ENCODE measurements around the gene NRDE2. TPM values are rescaled to one million over a fixed set of nuclear protein-coding genes. Genes with fewer than 3 reads are reported as not detected.

The NRDE2 gene
- total RNA-seq, 1 experiment from 2014 or later: 5.9 TPM

GRCh38 chr14:90296641-90297040 is 35.1 kb downstream of the NRDE2 start:
- no peak for DNase-seq (ENCODE audit: low read depth)

GRCh38 chr14:90295870-90296516 is 35.7 kb downstream of the NRDE2 start:
- DNase-seq (ENCODE audit: low read depth): peak; percentile 27

DNA sequence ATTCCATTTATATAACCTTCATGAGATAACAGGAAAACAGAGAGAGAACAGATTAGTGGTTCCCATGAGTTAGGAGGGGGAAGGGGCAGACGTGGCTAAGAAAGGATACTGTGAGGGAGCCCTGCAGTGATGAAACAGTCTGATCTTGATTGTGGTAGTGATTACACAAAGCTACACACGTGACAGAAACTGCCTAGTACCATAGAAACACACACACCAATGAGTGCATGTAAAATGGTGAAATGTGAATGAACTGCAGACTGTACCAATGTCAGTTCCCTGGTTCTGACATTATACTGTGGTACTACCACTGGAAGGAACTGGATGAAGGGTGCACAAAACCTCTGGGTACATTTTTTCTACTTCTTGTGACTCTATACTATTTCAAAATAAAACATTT is 36.9 kb downstream of the NRDE2 start:
- DNase-seq (ENCODE audit: low read depth): no peak

- no peak for DNase-seq (ENCODE audit: low read depth)
Measured at GRCh38 chr14:90293766-90294730, 37.7 kb downstream of the NRDE2 start.

DNA sequence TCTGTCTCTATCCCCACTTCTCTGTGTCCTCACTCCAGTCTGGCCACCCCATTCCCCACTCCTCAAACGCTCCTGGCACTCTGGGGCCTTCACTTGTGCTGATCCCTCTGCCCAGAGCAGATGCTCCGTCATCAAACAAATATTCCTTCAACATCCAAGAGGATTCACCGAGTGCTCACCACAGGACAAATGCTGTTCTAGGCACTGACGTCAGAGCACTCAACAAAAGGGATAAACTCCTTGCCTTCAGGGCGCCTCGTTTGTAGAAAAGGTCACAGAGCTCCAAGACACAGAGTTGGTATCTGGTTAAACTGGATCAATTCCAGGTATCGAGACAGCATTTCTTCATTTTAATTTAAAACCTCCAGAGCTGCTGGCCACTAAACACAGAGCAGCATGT is 40.0 kb downstream of the NRDE2 start:
- no peak for DNase-seq (ENCODE audit: low read depth)

DNA sequence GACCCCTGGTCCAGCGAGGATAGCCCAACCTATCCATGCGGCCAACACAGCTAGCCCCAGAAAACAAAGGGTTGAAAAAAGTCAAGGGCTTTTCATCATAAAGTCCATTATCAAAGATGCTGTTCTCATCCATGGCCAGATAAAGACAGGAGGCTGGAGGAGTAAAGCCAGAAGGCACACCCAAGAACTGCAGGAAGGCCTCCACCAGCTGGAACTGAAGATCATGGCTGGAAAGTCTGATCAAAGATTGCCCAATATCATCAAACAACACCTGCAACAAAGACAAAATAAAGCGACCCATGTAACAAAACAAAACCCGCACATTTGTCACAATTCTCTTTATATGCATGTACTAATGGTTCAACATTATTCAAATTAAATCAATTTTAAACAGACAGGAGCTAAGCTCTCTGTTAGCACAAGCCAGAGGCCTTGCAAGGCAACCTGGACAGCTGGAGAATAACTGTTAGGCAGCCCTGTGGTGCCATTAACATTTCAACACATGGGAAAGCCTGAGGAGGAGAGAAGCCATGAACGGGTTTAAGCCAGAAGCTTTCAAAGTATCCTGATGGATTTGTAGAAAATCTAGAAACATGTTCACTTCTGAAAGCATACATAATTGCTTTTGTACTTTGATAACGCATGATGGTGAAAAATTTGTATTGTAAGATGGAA is 41.3 kb downstream of the NRDE2 start:
- no peak for DNase-seq (ENCODE audit: low read depth)

GRCh38 chr14:90288651-90289355 is 42.9 kb downstream of the NRDE2 start:
- no peak for DNase-seq (ENCODE audit: low read depth)

- no peak for DNase-seq (ENCODE audit: low read depth)
Measured at GRCh38 chr14:90287791-90288190, 44.0 kb downstream of the NRDE2 start.

- peak; percentile 52 for DNase-seq (ENCODE audit: low read depth)
Measured at GRCh38 chr14:90281756-90282155, 50.0 kb downstream of the NRDE2 start.

DNA sequence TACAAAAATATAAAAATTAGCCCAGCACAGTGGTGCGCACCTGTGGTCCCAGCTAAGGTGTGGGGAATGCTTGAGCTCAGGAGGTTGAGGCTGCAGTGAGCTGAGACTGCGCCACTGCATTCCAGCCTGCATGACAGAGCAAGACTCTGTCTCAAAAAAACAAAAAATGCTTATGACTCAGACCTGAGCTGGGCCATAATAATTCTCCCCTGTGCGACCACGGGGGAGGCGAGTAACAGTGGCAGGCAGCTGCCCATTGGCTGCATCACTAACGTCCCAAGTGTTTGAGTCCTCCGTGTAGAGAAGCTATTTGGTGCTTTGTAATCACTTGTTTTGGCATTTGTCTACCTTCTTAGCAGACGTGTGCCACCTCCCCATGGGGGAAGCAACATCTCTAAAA is 50.5 kb downstream of the NRDE2 start:
- DNase-seq (ENCODE audit: low read depth): peak; percentile 86

DNA sequence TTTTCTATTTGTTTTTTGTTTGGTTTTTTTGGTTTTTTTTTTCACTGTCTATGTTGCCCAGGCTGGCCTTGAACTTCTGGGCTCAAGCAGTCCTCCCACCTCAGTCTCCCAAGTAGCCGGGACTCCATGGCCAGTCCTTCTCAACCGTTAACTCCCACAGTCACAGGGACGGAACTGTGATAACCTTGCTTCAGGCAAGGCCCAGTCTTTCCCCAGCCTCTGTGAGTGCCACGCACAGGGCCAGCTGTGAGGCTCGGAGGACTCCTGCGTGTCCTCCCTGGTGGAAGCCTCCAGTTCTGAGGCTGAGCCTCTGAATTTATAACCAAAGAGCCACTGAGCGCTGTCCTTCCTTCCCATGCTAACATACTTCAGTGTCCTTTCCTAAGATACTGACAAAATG is 51.6 kb downstream of the NRDE2 start:
- DNase-seq (ENCODE audit: low read depth): no peak

DNA sequence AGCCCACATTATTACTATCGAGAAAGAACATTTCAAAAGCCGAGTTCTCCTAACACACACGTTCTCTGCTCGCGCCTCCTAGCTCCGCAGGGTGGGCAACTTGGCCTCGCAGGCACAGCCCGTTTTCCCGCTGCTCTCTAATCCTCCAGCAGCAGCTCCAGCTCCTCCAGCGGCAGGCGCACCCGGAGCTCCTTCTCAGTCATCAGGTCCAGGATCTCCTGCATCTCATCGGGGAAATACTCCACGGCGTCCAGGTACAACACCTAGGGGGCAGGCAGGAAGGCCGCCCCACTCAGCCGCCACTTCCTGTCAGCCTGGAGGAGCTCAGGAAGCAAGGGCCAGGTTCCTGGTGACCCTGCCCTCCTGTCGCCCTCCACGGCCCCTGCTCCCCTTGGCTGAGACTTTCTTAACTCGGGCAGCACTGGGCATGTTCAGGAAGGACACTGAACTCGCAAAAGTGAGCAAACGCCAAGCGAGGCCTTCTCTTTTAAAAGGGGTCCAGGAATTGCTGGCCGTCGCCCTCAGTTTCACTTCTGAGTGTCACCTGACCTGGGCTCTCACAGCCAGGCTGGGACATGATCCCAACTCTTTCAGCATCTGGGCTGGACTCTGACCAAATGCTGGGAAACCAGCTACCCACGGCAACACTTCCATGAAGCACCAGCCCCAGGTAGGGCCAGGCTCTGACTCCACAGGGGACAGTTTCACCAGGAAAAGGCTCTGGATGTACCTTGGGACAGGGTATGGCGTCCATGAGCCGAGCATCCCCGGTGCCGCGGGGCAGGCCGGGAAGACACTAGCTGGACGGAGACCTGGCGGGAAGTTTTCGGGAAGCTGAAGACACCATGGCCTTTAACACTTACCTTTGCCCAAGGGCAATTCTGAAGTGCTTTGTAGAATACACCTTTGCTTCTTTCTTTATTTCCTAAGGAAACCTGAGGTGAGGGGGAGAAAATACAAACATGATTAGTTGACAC is 53.3 kb downstream of the NRDE2 start:
- DNase-seq (ENCODE audit: low read depth): no peak

GRCh38 chr14:90277581-90278198 is 54.1 kb downstream of the NRDE2 start:
- no peak for DNase-seq (ENCODE audit: low read depth)

- peak; percentile 70 for DNase-seq (ENCODE audit: low read depth)
Measured at GRCh38 chr14:90276646-90277367, 54.9 kb downstream of the NRDE2 start.

GRCh38 chr14:90275820-90276219 is 55.9 kb downstream of the NRDE2 start:
- no peak for DNase-seq (ENCODE audit: low read depth)

GRCh38 chr14:90275458-90275814 is 56.3 kb downstream of the NRDE2 start:
- no peak for DNase-seq (ENCODE audit: low read depth)

GRCh38 chr14:90274808-90275457 is 56.8 kb downstream of the NRDE2 start:
- peak; percentile 68 for DNase-seq (ENCODE audit: low read depth)

GRCh38 chr14:90274019-90274418 is 57.7 kb downstream of the NRDE2 start:
- no peak for DNase-seq (ENCODE audit: low read depth)

GRCh38 chr14:90273532-90273931 is 58.2 kb downstream of the NRDE2 start:
- DNase-seq (ENCODE audit: low read depth): no peak
